WTC11 (cell line): ENCODE data around the gene UBE2F. TPM values are rescaled to one million over a fixed set of nuclear protein-coding genes. Genes with fewer than 3 reads are reported as not detected.

Experiments used
- ATAC-seq: fragments of 200-7000 bp; cut with Tn5 transposase; 2 replicates; pipeline ENCODE4 v1.10.0; 2021; ENCODE audit warnings: mild to moderate bottlenecking, moderate library complexity
- CTCF ChIA-PET: fragments of 300-600 bp; sonication (Branson Sonifier 250); formaldehyde crosslinking; loops from one replicate; lab custom pipeline; 2021; ENCODE audit warnings: antibody characterized with exemption; lab: Charles Lee
- POLR2A ChIA-PET: fragments of 350-600 bp; sonication (Branson Sonifier 250); formaldehyde crosslinking; loops from one replicate; lab custom pipeline; 2021; ENCODE audit warnings: antibody characterized with exemption; lab: Charles Lee
- DNase-seq: peaks from one replicate; pipeline ENCODE4 v3.0.0; 2021; ENCODE audit warnings: low spot score
- H3K27ac Mint-ChIP-seq: 2 replicates; pipeline ENCODE4 v1.8.0; 2021; ENCODE audit warnings: mixed read lengths
- H3K27me3 Mint-ChIP-seq: 2 replicates; pipeline ENCODE4 v1.8.0; 2021; ENCODE audit warnings: low read depth, mild to moderate bottlenecking, moderate library complexity, mixed read lengths
- H3K36me3 Mint-ChIP-seq: 2 replicates; pipeline ENCODE4 v1.8.0; 2021; ENCODE audit warnings: mixed read lengths
- H3K4me1 Mint-ChIP-seq: 2 replicates; pipeline ENCODE4 v1.8.0; 2022; ENCODE audit warnings: mixed read lengths
- H3K4me3 Mint-ChIP-seq: 2 replicates; pipeline ENCODE4 v1.8.0; 2021; ENCODE audit warnings: mild to moderate bottlenecking, moderate library complexity, mixed read lengths
- H3K9me3 Mint-ChIP-seq: 2 replicates; pipeline ENCODE4 v1.8.0; 2021; ENCODE audit warnings: mixed read lengths
- EMX1 ChIP-seq: fragments of 250-450 bp; sonication (Bioruptor Pico); IDR thresholded peaks from 2 replicates; pipeline ENCODE4 v1.8.0; 2021; ENCODE audit warnings: mild to moderate bottlenecking
- GTF2I ChIP-seq: fragments of 250-450 bp; sonication (Bioruptor Pico); conservative IDR thresholded peaks from 2 replicates; pipeline ENCODE4 v1.4.0; 2021; ENCODE audit warnings: mild to moderate bottlenecking
- SMAD4 ChIP-seq: sonication (generic); formaldehyde crosslinking; IDR thresholded peaks from 2 replicates; pipeline ENCODE4 v1.8.0; 2022; ENCODE audit warnings: mild to moderate bottlenecking, missing genetic modification reagents
- ZNF232 ChIP-seq: sonication (generic); formaldehyde crosslinking; IDR thresholded peaks from 2 replicates; pipeline ENCODE4 v1.8.0; 2022; ENCODE audit warnings: mild to moderate bottlenecking, missing genetic modification reagents
- total RNA-seq: library from RNA; stranded (reverse); gene quantifications from 3 replicates; pipeline ENCODE4 v1.2.3, GENCODE V29; 2021
- TF ChIP-seq, protein P1 (sequence below): sonication (generic); formaldehyde crosslinking; IDR thresholded peaks from 2 replicates; pipeline ENCODE4 v1.8.0; 2023; ENCODE audit warnings: mild to moderate bottlenecking, missing genetic modification reagents
- TF ChIP-seq, protein P2 (sequence below): sonication (generic); formaldehyde crosslinking; IDR thresholded peaks from 2 replicates; pipeline ENCODE4 v1.8.1; 2022; ENCODE audit warnings: low read depth, missing genetic modification reagents, borderline replicate concordance
- TF ChIP-seq, protein P3 (sequence below): fragments of 200-600 bp; IDR thresholded peaks from 2 replicates; pipeline ENCODE4 v1.8.0; 2022; ENCODE audit warnings: antibody characterized with exemption
- TF ChIP-seq, protein P4 (sequence below): fragments of 250-450 bp; sonication (Bioruptor Pico); IDR thresholded peaks from 2 replicates; pipeline ENCODE4 v1.9.0; 2021; ENCODE audit warnings: moderate library complexity, mild to moderate bottlenecking, inconsistent platforms, borderline replicate concordance
- TF ChIP-seq, protein P5 (sequence below): sonication (generic); formaldehyde crosslinking; IDR thresholded peaks from 2 replicates; pipeline ENCODE4 v1.8.1; 2023; ENCODE audit warnings: mild to moderate bottlenecking, missing genetic modification reagents, moderate library complexity
- TF ChIP-seq, protein P6 (sequence below): sonication (generic); formaldehyde crosslinking; IDR thresholded peaks from 2 replicates; pipeline ENCODE4 v1.8.1; 2022; ENCODE audit warnings: mild to moderate bottlenecking, moderate library complexity, missing genetic modification reagents
- TF ChIP-seq, protein P7 (sequence below): sonication (generic); formaldehyde crosslinking; IDR thresholded peaks from 2 replicates; pipeline ENCODE4 v1.8.0; 2022; ENCODE audit warnings: mild to moderate bottlenecking, missing genetic modification reagents
- TF ChIP-seq, protein P8 (sequence below): sonication (generic); formaldehyde crosslinking; IDR thresholded peaks from 2 replicates; pipeline ENCODE4 v1.8.1; 2023; ENCODE audit warnings: mild to moderate bottlenecking, missing genetic modification reagents, moderate library complexity
- TF ChIP-seq, protein P9 (sequence below): fragments of 250-450 bp; sonication (Bioruptor Pico); IDR thresholded peaks from 2 replicates; pipeline ENCODE4 v1.9.0; 2021; ENCODE audit warnings: mild to moderate bottlenecking

The UBE2F gene
- total RNA-seq, 1 experiment from 2014 or later: 49.5 TPM

DNA sequence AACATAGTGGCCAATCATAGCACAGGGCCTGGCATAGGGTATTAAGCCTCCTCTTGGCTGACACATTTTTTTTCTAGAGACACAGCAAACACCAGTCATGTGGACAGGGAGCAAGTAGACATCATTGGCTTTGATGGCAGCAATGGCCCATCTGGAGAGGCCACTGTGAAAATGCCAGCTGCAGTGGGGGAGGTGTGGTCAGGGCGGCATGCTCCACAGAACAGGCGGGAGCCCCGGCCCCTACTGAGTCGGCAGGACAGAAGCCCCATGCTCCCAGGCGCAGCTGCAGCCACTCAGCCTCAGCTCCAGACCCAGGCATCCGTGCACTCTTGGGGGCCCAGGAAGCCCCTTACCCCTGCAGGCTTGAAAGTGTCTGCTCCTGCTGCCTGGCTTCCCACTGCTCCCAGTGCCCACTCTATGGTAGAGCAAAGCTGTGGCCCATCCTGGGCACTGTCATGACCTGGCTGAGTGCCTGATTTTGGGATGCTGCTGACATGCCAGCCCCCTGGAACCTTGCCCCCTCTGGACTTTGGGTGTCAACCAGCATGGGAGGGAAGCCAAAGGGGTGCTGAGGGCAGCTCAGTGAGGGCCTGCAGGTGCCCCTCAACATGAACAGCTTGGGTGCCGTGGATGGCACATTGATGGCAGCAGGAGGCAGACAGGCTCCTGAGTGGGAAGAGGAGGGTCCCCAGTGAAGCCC lies 23.3 kb upstream of the UBE2F start:
- no peak for TF ChIP-seq GTF2I (CRISPR knock-in tag)
- TF ChIP-seq, protein P1, sequence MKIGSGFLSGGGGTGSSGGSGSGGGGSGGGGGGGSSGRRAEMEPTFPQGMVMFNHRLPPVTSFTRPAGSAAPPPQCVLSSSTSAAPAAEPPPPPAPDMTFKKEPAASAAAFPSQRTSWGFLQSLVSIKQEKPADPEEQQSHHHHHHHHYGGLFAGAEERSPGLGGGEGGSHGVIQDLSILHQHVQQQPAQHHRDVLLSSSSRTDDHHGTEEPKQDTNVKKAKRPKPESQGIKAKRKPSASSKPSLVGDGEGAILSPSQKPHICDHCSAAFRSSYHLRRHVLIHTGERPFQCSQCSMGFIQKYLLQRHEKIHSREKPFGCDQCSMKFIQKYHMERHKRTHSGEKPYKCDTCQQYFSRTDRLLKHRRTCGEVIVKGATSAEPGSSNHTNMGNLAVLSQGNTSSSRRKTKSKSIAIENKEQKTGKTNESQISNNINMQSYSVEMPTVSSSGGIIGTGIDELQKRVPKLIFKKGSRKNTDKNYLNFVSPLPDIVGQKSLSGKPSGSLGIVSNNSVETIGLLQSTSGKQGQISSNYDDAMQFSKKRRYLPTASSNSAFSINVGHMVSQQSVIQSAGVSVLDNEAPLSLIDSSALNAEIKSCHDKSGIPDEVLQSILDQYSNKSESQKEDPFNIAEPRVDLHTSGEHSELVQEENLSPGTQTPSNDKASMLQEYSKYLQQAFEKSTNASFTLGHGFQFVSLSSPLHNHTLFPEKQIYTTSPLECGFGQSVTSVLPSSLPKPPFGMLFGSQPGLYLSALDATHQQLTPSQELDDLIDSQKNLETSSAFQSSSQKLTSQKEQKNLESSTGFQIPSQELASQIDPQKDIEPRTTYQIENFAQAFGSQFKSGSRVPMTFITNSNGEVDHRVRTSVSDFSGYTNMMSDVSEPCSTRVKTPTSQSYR (CRISPR knock-in tag): no peak
- TF ChIP-seq, protein P2, sequence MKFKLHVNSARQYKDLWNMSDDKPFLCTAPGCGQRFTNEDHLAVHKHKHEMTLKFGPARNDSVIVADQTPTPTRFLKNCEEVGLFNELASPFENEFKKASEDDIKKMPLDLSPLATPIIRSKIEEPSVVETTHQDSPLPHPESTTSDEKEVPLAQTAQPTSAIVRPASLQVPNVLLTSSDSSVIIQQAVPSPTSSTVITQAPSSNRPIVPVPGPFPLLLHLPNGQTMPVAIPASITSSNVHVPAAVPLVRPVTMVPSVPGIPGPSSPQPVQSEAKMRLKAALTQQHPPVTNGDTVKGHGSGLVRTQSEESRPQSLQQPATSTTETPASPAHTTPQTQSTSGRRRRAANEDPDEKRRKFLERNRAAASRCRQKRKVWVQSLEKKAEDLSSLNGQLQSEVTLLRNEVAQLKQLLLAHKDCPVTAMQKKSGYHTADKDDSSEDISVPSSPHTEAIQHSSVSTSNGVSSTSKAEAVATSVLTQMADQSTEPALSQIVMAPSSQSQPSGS: no peak
- TF ChIP-seq, protein P3, sequence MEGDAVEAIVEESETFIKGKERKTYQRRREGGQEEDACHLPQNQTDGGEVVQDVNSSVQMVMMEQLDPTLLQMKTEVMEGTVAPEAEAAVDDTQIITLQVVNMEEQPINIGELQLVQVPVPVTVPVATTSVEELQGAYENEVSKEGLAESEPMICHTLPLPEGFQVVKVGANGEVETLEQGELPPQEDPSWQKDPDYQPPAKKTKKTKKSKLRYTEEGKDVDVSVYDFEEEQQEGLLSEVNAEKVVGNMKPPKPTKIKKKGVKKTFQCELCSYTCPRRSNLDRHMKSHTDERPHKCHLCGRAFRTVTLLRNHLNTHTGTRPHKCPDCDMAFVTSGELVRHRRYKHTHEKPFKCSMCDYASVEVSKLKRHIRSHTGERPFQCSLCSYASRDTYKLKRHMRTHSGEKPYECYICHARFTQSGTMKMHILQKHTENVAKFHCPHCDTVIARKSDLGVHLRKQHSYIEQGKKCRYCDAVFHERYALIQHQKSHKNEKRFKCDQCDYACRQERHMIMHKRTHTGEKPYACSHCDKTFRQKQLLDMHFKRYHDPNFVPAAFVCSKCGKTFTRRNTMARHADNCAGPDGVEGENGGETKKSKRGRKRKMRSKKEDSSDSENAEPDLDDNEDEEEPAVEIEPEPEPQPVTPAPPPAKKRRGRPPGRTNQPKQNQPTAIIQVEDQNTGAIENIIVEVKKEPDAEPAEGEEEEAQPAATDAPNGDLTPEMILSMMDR: no peak
- TF ChIP-seq EMX1 (CRISPR knock-in tag): no peak
- TF ChIP-seq, protein P4, sequence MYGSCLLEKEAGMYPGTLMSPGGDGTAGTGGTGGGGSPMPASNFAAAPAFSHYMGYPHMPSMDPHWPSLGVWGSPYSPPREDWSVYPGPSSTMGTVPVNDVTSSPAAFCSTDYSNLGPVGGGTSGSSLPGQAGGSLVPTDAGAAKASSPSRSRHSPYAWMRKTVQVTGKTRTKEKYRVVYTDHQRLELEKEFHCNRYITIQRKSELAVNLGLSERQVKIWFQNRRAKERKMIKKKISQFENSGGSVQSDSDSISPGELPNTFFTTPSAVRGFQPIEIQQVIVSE (CRISPR knock-in tag): no peak
- TF ChIP-seq SMAD4 (CRISPR knock-in tag): no peak
- ATAC-seq (no peak), DNase-seq (no peak)
- H3K36me3 Mint-ChIP-seq: peaks cover 17% of the 10 kb centered on the region
- CTCF ChIA-PET: interaction anchor here (1.8 kb wide), 1 partner anchor 20 kb away, joined by 5 read pairs; no protein-coding TSS in a partner anchor
- peaks cover 39% of the 10 kb centered on the region for H3K9me3 Mint-ChIP-seq
- POLR2A ChIA-PET: no interaction called here
- H3K4me1 Mint-ChIP-seq: peaks cover 17% of the 10 kb centered on the region
- peaks cover 10% of the 10 kb centered on the region for H3K27me3 Mint-ChIP-seq
- H3K27ac Mint-ChIP-seq: no peak overlapping the region
- H3K4me3 Mint-ChIP-seq: no peak overlapping the region

DNA sequence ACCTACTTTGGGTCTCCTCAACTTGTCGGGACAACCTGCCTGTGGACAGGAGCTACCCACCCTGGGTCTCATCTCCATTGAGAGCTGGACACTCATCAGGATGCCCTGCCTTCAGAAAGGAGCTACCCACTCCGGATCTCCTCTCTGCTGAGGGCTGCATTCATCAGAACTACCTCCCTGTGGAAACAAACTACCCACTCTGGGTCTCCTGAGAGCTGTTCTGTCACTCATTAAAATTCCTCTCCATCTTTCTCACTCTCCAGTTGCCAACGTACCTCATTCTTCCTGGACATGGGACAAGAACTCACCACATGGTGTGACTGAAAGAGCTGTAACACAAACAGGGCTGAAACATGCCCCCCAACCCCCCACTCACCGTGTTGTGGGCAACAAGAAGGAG lies 22.5 kb upstream of the UBE2F start:
- no peak overlapping the region for H3K4me3 Mint-ChIP-seq
- H3K27ac Mint-ChIP-seq: no peak overlapping the region
- H3K9me3 Mint-ChIP-seq: peaks cover 39% of the 10 kb centered on the region
- CTCF ChIA-PET: interaction anchor here (1.6 to 1.8 kb wide), 2 partner anchors 13 to 21 kb away, joined by 5 to 9 read pairs; no protein-coding TSS in a partner anchor
- TF ChIP-seq, protein P5, sequence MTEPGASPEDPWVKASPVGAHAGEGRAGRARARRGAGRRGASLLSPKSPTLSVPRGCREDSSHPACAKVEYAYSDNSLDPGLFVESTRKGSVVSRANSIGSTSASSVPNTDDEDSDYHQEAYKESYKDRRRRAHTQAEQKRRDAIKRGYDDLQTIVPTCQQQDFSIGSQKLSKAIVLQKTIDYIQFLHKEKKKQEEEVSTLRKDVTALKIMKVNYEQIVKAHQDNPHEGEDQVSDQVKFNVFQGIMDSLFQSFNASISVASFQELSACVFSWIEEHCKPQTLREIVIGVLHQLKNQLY (CRISPR knock-in tag): no peak
- TF ChIP-seq, protein P6, sequence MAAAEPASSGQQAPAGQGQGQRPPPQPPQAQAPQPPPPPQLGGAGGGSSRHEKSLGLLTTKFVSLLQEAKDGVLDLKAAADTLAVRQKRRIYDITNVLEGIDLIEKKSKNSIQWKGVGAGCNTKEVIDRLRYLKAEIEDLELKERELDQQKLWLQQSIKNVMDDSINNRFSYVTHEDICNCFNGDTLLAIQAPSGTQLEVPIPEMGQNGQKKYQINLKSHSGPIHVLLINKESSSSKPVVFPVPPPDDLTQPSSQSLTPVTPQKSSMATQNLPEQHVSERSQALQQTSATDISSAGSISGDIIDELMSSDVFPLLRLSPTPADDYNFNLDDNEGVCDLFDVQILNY (CRISPR knock-in tag): no peak
- no peak for TF ChIP-seq ZNF232 (CRISPR knock-in tag)
- TF ChIP-seq, protein P7, sequence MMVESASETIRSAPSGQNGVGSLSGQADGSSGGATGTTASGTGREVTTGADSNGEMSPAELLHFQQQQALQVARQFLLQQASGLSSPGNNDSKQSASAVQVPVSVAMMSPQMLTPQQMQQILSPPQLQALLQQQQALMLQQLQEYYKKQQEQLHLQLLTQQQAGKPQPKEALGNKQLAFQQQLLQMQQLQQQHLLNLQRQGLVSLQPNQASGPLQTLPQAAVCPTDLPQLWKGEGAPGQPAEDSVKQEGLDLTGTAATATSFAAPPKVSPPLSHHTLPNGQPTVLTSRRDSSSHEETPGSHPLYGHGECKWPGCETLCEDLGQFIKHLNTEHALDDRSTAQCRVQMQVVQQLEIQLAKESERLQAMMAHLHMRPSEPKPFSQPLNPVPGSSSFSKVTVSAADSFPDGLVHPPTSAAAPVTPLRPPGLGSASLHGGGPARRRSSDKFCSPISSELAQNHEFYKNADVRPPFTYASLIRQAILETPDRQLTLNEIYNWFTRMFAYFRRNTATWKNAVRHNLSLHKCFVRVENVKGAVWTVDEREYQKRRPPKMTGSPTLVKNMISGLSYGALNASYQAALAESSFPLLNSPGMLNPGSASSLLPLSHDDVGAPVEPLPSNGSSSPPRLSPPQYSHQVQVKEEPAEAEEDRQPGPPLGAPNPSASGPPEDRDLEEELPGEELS (CRISPR knock-in tag): no peak
- TF ChIP-seq, protein P8, sequence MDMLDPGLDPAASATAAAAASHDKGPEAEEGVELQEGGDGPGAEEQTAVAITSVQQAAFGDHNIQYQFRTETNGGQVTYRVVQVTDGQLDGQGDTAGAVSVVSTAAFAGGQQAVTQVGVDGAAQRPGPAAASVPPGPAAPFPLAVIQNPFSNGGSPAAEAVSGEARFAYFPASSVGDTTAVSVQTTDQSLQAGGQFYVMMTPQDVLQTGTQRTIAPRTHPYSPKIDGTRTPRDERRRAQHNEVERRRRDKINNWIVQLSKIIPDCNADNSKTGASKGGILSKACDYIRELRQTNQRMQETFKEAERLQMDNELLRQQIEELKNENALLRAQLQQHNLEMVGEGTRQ (CRISPR knock-in tag): no peak
- no peak for TF ChIP-seq EMX1 (CRISPR knock-in tag)
- TF ChIP-seq, protein P9, sequence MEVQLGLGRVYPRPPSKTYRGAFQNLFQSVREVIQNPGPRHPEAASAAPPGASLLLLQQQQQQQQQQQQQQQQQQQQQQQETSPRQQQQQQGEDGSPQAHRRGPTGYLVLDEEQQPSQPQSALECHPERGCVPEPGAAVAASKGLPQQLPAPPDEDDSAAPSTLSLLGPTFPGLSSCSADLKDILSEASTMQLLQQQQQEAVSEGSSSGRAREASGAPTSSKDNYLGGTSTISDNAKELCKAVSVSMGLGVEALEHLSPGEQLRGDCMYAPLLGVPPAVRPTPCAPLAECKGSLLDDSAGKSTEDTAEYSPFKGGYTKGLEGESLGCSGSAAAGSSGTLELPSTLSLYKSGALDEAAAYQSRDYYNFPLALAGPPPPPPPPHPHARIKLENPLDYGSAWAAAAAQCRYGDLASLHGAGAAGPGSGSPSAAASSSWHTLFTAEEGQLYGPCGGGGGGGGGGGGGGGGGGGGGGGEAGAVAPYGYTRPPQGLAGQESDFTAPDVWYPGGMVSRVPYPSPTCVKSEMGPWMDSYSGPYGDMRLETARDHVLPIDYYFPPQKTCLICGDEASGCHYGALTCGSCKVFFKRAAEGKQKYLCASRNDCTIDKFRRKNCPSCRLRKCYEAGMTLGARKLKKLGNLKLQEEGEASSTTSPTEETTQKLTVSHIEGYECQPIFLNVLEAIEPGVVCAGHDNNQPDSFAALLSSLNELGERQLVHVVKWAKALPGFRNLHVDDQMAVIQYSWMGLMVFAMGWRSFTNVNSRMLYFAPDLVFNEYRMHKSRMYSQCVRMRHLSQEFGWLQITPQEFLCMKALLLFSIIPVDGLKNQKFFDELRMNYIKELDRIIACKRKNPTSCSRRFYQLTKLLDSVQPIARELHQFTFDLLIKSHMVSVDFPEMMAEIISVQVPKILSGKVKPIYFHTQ: no peak
- ATAC-seq (no peak), DNase-seq (no peak)
- H3K36me3 Mint-ChIP-seq: peaks cover 17% of the 10 kb centered on the region
- H3K4me1 Mint-ChIP-seq: peaks cover 13% of the 10 kb centered on the region
- POLR2A ChIA-PET: no interaction called here
- peaks cover 10% of the 10 kb centered on the region for H3K27me3 Mint-ChIP-seq
